Stimulated activated naive CD4-positive, alpha-beta T cell (primary cell): ENCODE measurements around the gene UBAP1.
"Not testable (repeated sequence)": the region's sequence is repeated elsewhere in the genome, so short reads cannot be mapped to it uniquely, and the experiment has no call there.

Experiments
- DNase-seq, 6 experiments: peaks; one replicate each; lab custom pipeline; 2025; lab: John Stamatoyannopoulos, UW

The UBAP1 gene

GRCh38 chr9:34179213-34180136 lies 632 bp downstream of the UBAP1 start:
- DNase-seq: no peak

- DNase-seq: no peak
These were observed 7.1 kb downstream of the UBAP1 start for GRCh38 chr9:34185778-34186551.

GRCh38 chr9:34187891-34188240 lies 9.0 kb downstream of the UBAP1 start:
- no peak for DNase-seq

GRCh38 chr9:34190996-34191892 lies 12.4 kb downstream of the UBAP1 start:
- DNase-seq: no peak

GRCh38 chr9:34195143-34195542 lies 16.3 kb downstream of the UBAP1 start:
- DNase-seq: no peak

GRCh38 chr9:34197286-34197685 lies 18.4 kb downstream of the UBAP1 start:
- DNase-seq: not testable (repeated sequence)

GRCh38 chr9:34197756-34198711 lies 19.2 kb downstream of the UBAP1 start:
- no peak for DNase-seq

- DNase-seq: no peak
These were observed 21.2 kb downstream of the UBAP1 start for GRCh38 chr9:34200092-34200491.

- no peak for DNase-seq
These were observed 24.6 kb downstream of the UBAP1 start for GRCh38 chr9:34203275-34203991.

- no peak for DNase-seq
These were observed 25.3 kb downstream of the UBAP1 start for GRCh38 chr9:34203992-34204635.

GRCh38 chr9:34205102-34205501 lies 26.3 kb downstream of the UBAP1 start:
- DNase-seq: no peak

- DNase-seq: no peak
These were observed 27.7 kb downstream of the UBAP1 start for GRCh38 chr9:34206561-34206960.

GRCh38 chr9:34211395-34211794 lies 32.6 kb downstream of the UBAP1 start:
- DNase-seq: no peak

- not testable (repeated sequence) for DNase-seq
These were observed 35.6 kb downstream of the UBAP1 start for GRCh38 chr9:34214354-34215000.

- no peak for DNase-seq
These were observed 37.5 kb downstream of the UBAP1 start for GRCh38 chr9:34216325-34216724.

GRCh38 chr9:34217015-34217414 lies 38.2 kb downstream of the UBAP1 start:
- not testable (repeated sequence) for DNase-seq

- no peak for DNase-seq
These were observed 39.6 kb downstream of the UBAP1 start for GRCh38 chr9:34218446-34218845.

- DNase-seq: no peak
These were observed 40.6 kb downstream of the UBAP1 start for GRCh38 chr9:34219421-34219820.

GRCh38 chr9:34220218-34220617 lies 41.4 kb downstream of the UBAP1 start:
- DNase-seq: no peak
